NCI-H2107 treated with DMSO at 0.1 percent for 48 hours (cell line): ENCODE data around the gene NKAPL.
"Not testable (repeated sequence)": the region's sequence is repeated elsewhere in the genome, so short reads cannot be mapped to it uniquely, and the experiment has no call there.

Source experiments
- DNase-seq: peaks from one replicate; lab custom pipeline; 2025; ENCODE audit not compliant: unreplicated experiment; lab: John Stamatoyannopoulos, UW

NKAPL gene

GRCh38 chr6:28296520-28297060 lies 37.5 kb downstream of the NKAPL start:
- no peak for DNase-seq

GRCh38 chr6:28303570-28303969 lies 44.5 kb downstream of the NKAPL start:
- DNase-seq: no peak

DNA sequence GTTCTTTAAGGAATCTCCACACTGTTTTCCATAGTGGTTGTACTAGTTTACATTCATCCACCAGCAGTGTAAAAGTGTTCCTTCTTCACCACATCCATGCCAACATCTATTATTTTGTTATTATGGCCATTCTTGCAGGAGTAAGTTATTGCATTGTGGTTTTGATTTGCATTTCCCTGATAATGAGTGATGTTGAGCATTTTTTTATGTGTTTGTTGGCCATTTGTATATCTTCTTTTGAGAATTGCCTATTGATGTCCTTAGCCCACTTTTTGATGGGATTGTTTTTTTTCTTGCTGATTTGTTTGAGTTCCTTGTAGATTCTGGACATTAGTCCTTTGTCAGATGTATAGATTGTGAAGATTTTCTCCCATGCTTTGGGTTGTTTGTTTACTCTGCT lies 47.3 kb downstream of the NKAPL start:
- DNase-seq: not testable (repeated sequence)
